NCI-H2196 treated with DMSO at 0.1 percent for 48 hours (cell line): ENCODE measurements around the gene CALHM6.
"Not testable (repeated sequence)": the region's sequence is repeated elsewhere in the genome, so short reads cannot be mapped to it uniquely, and the experiment has no call there.

Experiments used
- DNase-seq: peaks from one replicate; lab custom pipeline; 2025; ENCODE audit not compliant: unreplicated experiment; lab: John Stamatoyannopoulos, UW

Gene CALHM6

DNA sequence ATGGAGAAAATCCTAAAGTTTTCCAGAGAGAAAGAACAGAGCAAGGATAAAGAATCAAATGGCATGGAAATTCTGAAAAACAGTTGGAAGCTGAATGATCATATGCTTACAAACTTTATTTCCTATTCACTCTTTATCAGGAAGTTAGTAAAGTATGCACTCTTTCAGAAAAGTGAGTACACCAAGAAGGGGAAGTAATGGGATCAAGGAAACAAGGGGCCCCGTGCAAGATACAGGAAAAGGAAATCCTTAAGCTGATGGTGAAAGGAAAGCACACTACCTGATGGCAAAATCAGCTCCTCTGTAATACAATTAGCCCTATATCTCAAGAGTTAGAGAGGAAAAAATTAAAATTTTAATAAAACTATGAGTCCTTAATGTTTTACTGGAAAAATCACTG lies 14.0 kb downstream of the CALHM6 start:
- no peak for DNase-seq

GRCh38 chr6:116476002-116476678 lies 15.0 kb downstream of the CALHM6 start:
- DNase-seq, result no peak

DNA sequence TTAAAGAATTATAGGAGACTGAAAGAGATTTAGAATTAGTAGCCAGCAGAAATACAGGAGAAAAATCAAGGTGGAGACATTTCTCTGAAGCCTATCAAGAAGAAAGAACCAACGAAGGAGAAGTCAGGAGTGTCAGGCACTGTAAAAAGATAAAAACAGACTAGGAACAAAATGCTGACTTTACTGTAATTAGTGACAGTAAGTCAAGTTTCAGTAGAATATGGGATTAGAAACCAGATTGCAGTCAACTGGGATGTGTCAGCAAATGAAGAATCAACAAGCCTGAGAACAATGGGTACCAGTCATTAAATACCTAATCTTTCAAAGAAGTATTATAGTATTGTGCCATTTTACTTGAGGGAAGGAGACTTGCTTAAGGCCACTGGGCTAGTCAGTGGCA lies 21.6 kb downstream of the CALHM6 start:
- no peak for DNase-seq

DNA sequence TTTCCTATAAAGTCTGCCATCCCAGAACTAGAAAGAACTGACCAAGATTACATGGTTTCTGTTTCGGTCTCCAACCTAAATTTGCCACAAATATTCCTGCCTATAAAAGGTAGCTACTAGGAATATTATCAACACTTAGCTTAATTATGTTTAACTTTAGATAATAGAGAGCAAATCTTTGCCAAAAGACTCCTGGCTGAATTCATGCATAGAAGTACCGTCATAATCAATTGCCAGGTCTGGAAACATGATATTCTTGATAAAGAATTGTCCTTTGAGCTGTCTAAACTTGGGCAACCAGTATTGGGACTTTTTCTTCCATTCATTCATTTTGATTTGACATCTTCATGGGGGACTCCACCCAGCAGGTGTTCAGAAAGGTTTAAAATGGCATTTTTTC lies 22.4 kb downstream of the CALHM6 start:
- DNase-seq, result no peak

DNA sequence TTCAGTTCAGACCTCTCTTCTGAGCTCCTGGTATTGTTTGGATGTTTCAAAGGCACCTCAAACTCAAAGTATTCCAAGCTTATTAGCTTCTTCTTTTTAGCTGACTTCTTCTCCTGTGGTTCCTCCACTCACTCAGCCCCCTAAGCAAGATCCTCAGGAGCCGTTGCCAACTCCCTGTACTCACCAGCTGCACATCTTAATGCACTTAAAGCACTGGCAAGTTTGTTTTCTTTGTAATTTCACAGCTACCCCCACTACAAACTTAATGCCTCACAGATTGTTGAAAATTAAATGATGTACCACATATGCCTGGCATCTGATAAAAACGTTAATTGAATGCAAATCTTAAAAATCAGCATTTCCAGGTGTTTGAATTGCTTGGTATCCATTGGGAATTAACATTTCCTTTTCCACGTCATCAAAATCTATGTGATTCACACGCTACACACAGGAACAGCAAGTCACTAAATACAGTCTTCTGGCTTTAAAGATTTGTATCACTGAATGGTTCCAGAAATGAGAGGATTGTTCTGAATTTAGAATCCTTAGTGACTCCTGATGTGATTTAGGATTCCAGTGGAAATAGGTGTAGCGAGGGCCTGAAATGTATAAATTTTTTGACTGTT lies 24.5 kb downstream of the CALHM6 start:
- DNase-seq, result no peak

- no peak for DNase-seq
Measured at GRCh38 chr6:116491610-116492330, 30.6 kb downstream of the CALHM6 start.

GRCh38 chr6:116492331-116493067 lies 31.3 kb downstream of the CALHM6 start:
- no peak for DNase-seq

DNA sequence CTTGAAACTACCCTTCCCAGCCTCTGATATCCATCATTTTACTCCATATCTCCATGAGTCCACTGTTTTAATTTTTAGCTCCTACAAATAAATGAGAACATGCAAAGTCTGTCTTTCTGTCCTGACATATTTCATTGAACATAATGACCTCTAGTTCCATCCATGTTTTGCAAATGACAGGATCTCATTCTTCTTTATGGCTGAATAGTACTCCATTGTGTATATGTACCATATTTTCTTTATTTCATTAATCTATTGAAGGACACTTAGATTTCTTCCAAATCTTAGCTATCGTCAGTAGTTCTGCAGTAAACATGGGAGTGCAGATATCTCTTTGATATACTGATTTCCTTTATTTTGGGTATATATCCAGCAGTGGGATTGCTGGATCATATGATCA lies 34.0 kb downstream of the CALHM6 start:
- not testable (repeated sequence) for DNase-seq

DNA sequence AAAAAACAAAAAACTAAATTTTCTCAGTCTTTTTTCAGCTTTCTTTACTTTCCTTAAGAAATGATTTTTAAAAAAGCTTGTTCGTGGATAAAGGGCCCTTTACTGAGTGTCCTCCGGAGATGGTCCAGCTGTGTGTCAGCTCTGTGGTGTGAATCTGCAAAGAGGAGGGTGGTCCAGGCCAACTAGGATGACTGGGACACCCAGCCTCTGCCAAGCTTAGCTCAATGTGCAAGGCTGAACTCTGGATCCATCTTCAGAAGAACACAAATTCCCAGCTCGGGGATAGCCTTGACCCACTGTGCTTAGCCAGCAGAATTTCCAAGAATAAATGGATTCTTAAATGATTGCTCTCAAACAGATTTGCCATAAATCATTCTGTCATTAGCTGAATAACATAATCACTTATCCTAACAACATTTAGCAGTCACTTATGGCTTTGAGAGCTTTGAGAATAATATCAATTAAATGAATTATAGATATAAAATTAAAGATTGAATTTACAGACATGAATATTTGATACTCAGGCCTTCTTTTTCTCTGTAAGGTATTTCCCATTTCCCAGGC lies 36.0 kb downstream of the CALHM6 start:
- no peak for DNase-seq

GRCh38 chr6:116500969-116501433 lies 39.8 kb downstream of the CALHM6 start:
- DNase-seq, result no peak

- no peak for DNase-seq
Measured at GRCh38 chr6:116507324-116507723, 46.1 kb downstream of the CALHM6 start.

DNA sequence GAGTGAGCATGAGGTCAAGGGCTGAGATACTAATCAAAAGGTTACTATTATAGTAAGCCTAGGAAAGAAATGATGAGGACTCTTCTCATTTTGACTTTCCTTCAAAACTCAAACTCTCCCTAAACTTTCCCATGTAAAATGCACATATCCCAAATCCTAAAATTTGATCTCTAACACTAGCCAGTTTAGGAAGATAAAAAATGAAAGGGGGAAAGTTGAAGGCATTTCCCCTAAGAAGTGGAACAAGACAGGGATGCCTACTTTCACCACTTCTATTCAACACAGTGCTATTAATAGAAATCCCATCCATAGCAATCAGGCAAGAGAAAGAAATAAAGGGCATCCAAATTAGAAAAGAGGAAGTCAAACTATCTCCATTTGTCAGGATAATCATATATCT lies 47.4 kb downstream of the CALHM6 start:
- no peak for DNase-seq

DNA sequence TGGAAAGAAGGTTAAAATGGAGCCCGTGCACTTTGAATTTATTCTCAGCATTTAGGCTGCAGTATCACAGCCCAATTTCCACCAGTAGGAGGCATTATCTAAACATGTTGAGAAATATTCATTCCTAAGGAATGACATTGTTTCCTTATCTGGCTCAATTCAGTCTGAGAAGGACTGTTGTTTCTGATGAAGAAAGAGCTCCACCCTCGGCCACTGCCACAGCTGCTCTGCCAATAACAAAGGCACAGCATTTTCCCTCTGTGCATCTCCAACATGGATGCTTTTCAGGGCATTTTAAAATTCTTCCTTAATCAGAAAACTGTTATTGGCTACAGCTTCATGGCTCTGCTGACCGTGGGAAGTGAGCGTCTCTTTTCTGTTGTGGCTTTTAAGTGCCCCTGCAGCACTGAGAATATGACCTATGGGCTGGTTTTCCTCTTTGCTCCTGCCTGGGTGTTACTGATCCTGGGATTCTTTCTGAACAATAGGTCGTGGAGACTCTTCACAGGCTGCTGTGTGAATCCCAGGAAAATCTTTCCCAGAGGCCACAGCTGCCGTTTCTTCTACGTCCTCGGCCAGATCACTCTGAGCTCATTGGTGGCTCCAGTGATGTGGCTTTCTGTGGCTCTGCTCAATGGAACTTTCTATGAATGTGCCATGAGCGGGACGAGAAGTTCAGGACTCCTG lies 50.4 kb downstream of the CALHM6 start, which contains the start of gene CALHM5:
TSS of gene CALHM5 (plus strand) at position 216 of the 687 bp plus-strand sequence. CDS start at position 274, 58 bp downstream.
- no peak for DNase-seq

- no peak for DNase-seq
Measured at GRCh38 chr6:116512111-116512559, 51.0 kb downstream of the CALHM6 start.

- DNase-seq, result no peak
Measured at GRCh38 chr6:116512734-116513133, 51.6 kb downstream of the CALHM6 start.
